ENCODE results near the gene CIP2A. TPM values are rescaled to one million over a fixed set of nuclear protein-coding genes. Genes with fewer than 3 reads are reported as not detected.

The CIP2A gene
- total and polyA plus RNA-seq, 2 donors (not counting 1 experiment from before 2014, with no cell fraction given) = 7.9 to 10.1 TPM

DNA sequence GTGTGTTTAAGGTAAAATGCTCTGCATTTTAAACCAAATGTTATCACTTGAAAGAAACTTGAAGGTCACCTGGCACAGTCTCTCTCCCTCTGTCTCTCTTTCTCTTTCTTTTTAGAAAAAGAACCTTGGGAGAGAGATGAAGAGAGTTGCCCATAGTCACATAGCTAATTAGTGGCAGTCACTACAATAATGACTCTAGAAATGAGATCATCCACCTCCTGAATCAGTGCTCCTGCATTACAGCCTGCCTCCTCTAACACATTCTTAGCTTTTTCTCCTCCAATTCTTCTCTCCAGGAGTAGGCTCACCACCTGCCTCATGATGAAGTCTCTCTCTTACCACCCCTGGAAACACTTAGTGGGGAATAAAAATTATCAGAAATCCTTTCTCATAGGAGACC is 81.3 kb downstream of the CIP2A start:
- no peak overlapping the region for H3K9ac ChIP-seq (ENCODE audit: insufficient read depth, low read length)
- no peaks in the 10 kb centered on the region for H3K36me3 ChIP-seq (ENCODE audit: control insufficient read depth, insufficient read depth, low read length)
- H3K9me3 ChIP-seq (ENCODE audit: control insufficient read depth, insufficient read depth, low read depth, low read length) = no peaks in the 10 kb centered on the region
- no peak overlapping the region for H3K4me2 ChIP-seq (ENCODE audit: extremely low read depth, insufficient read depth, low read length)
- no peaks in the 10 kb centered on the region for H3K79me2 ChIP-seq (ENCODE audit: control insufficient read depth, insufficient read depth, low read length)
- no peak for DNase-seq (ENCODE audit: low read depth in 2 of 2)
- H2AFZ ChIP-seq (ENCODE audit: low read length) = no peak overlapping the region
- H4K20me1 ChIP-seq (ENCODE audit: control insufficient read depth, extremely low read depth, insufficient read depth, low read length) = no peaks in the 10 kb centered on the region
- no peak overlapping the region for H3K4me3 ChIP-seq (replicated peaks in 1 of 4; ENCODE audit: control extremely low read depth in 1 of 4, insufficient read depth in 1 of 4, low read depth in 3 of 4, low read length in 4 of 4)
- H3K4me1 ChIP-seq (ENCODE audit: control insufficient read depth, extremely low read depth, insufficient read depth, low read length) = no peaks in the 10 kb centered on the region
- no peaks in the 10 kb centered on the region for H3K27me3 ChIP-seq (ENCODE audit: control insufficient read depth, insufficient read depth, low read length)
- no peak for TF ChIP-seq EZH2 (IDR thresholded peaks at IDR 0.05; ENCODE audit: low read length, missing control alignments)
- TF ChIP-seq, protein P1, sequence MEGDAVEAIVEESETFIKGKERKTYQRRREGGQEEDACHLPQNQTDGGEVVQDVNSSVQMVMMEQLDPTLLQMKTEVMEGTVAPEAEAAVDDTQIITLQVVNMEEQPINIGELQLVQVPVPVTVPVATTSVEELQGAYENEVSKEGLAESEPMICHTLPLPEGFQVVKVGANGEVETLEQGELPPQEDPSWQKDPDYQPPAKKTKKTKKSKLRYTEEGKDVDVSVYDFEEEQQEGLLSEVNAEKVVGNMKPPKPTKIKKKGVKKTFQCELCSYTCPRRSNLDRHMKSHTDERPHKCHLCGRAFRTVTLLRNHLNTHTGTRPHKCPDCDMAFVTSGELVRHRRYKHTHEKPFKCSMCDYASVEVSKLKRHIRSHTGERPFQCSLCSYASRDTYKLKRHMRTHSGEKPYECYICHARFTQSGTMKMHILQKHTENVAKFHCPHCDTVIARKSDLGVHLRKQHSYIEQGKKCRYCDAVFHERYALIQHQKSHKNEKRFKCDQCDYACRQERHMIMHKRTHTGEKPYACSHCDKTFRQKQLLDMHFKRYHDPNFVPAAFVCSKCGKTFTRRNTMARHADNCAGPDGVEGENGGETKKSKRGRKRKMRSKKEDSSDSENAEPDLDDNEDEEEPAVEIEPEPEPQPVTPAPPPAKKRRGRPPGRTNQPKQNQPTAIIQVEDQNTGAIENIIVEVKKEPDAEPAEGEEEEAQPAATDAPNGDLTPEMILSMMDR (conservative IDR thresholded peaks at IDR 0.05 in 1 of 2, IDR thresholded peaks at IDR 0.05 in 1 of 2; ENCODE audit: low read depth in 1 of 2, low read length in 2 of 2) = no peak
- H3K27ac ChIP-seq (ENCODE audit: insufficient read depth, low read length) = no peak overlapping the region

- Histone ChIP-seq H3K4me2 (ENCODE audit: extremely low read depth, insufficient read depth, low read length) (no peak overlapping the region), H3K79me2 (ENCODE audit: control insufficient read depth, insufficient read depth, low read length) (no peaks in the 10 kb centered on the region), H3K9me3 (ENCODE audit: control insufficient read depth, insufficient read depth, low read depth, low read length) (no peaks in the 10 kb centered on the region), H4K20me1 (ENCODE audit: control insufficient read depth, extremely low read depth, insufficient read depth, low read length) (no peaks in the 10 kb centered on the region), H2AFZ (ENCODE audit: low read length) (no peak overlapping the region), H3K36me3 (ENCODE audit: control insufficient read depth, insufficient read depth, low read length) (no peaks in the 10 kb centered on the region), H3K9ac (ENCODE audit: insufficient read depth, low read length) (no peak overlapping the region), H3K27me3 (ENCODE audit: control insufficient read depth, insufficient read depth, low read length) (no peaks in the 10 kb centered on the region), H3K4me1 (ENCODE audit: control insufficient read depth, extremely low read depth, insufficient read depth, low read length) (no peaks in the 10 kb centered on the region), H3K4me3 (replicated peaks in 1 of 4; ENCODE audit: control extremely low read depth in 1 of 4, insufficient read depth in 1 of 4, low read depth in 3 of 4, low read length in 4 of 4) (no peak overlapping the region), H3K27ac (ENCODE audit: insufficient read depth, low read length) (no peak overlapping the region)
- no peak for DNase-seq (ENCODE audit: low read depth in 2 of 2)
- TF ChIP-seq EZH2 (IDR thresholded peaks at IDR 0.05; ENCODE audit: low read length, missing control alignments) = no peak
- TF ChIP-seq, protein P1 (conservative IDR thresholded peaks at IDR 0.05 in 1 of 2, IDR thresholded peaks at IDR 0.05 in 1 of 2; ENCODE audit: low read depth in 1 of 2, low read length in 2 of 2) = no peak
Observed at GRCh38 chr3:108505811-108506210, 83.4 kb downstream of the CIP2A start.

GRCh38 chr3:108503722-108504121 is 85.5 kb downstream of the CIP2A start:
- H3K4me2 ChIP-seq (ENCODE audit: extremely low read depth, insufficient read depth, low read length) = no peak overlapping the region
- H4K20me1 ChIP-seq (ENCODE audit: control insufficient read depth, extremely low read depth, insufficient read depth, low read length) = no peaks in the 10 kb centered on the region
- H3K4me3 ChIP-seq (replicated peaks in 1 of 4; ENCODE audit: control extremely low read depth in 1 of 4, insufficient read depth in 1 of 4, low read depth in 3 of 4, low read length in 4 of 4) = no peak overlapping the region
- H3K79me2 ChIP-seq (ENCODE audit: control insufficient read depth, insufficient read depth, low read length) = no peaks in the 10 kb centered on the region
- no peaks in the 10 kb centered on the region for H3K27me3 ChIP-seq (ENCODE audit: control insufficient read depth, insufficient read depth, low read length)
- TF ChIP-seq, protein P1 (conservative IDR thresholded peaks at IDR 0.05 in 1 of 2, IDR thresholded peaks at IDR 0.05 in 1 of 2; ENCODE audit: low read depth in 1 of 2, low read length in 2 of 2) = no peak
- no peak for TF ChIP-seq EZH2 (IDR thresholded peaks at IDR 0.05; ENCODE audit: low read length, missing control alignments)
- no peaks in the 10 kb centered on the region for H3K9me3 ChIP-seq (ENCODE audit: control insufficient read depth, insufficient read depth, low read depth, low read length)
- no peak overlapping the region for H3K9ac ChIP-seq (ENCODE audit: insufficient read depth, low read length)
- H3K4me1 ChIP-seq (ENCODE audit: control insufficient read depth, extremely low read depth, insufficient read depth, low read length) = no peaks in the 10 kb centered on the region
- no peaks in the 10 kb centered on the region for H3K36me3 ChIP-seq (ENCODE audit: control insufficient read depth, insufficient read depth, low read length)
- no peak for DNase-seq (ENCODE audit: low read depth in 2 of 2)
- H2AFZ ChIP-seq (ENCODE audit: low read length) = no peak overlapping the region
- H3K27ac ChIP-seq (ENCODE audit: insufficient read depth, low read length) = no peak overlapping the region

Data from fibroblast of lung (primary cell).